GM11168 (cell line): ENCODE measurements around the gene CCDC51.

Experiments
- in situ Hi-C: fragments of 300-500 bp; cut with MboI; formaldehyde crosslinking; loops from one replicate; pipeline ENCODE4 v1.12.0; 2022; ENCODE audit warnings: low sequenced_read_pairs; ENCODE audit not compliant: unreplicated experiment

CCDC51 gene

GRCh38 chr3:48423883-48424695 lies 15.8 kb downstream of the CCDC51 start:
- in situ Hi-C loops = no loop called here

GRCh38 chr3:48423241-48423882 lies 16.6 kb downstream of the CCDC51 start:
- in situ Hi-C loops = no loop called here

GRCh38 chr3:48422681-48423080 lies 17.2 kb downstream of the CCDC51 start:
- in situ Hi-C loops = no loop called here

- in situ Hi-C loops = no loop called here
These were observed 17.6 kb downstream of the CCDC51 start for GRCh38 chr3:48422272-48422671.

GRCh38 chr3:48420561-48420960 lies 19.4 kb downstream of the CCDC51 start:
- in situ Hi-C loops = no loop called here

- in situ Hi-C loops = no loop called here
These were observed 20.3 kb downstream of the CCDC51 start for GRCh38 chr3:48419597-48419996.

GRCh38 chr3:48419149-48419548 lies 20.8 kb downstream of the CCDC51 start:
- in situ Hi-C loops = no loop called here

- in situ Hi-C loops = no loop called here
These were observed 21.3 kb downstream of the CCDC51 start for GRCh38 chr3:48418651-48419050.

GRCh38 chr3:48418140-48418539 lies 21.8 kb downstream of the CCDC51 start:
- in situ Hi-C loops = no loop called here

- in situ Hi-C loops = no loop called here
These were observed 22.3 kb downstream of the CCDC51 start for GRCh38 chr3:48417529-48418108.

- in situ Hi-C loops = no loop called here
These were observed 23.4 kb downstream of the CCDC51 start for GRCh38 chr3:48416546-48416945.

- in situ Hi-C loops = no loop called here
These were observed 23.8 kb downstream of the CCDC51 start for GRCh38 chr3:48416091-48416505.

- in situ Hi-C loops = no loop called here
These were observed 24.5 kb downstream of the CCDC51 start for GRCh38 chr3:48415251-48415953.

GRCh38 chr3:48414376-48415250 lies 25.3 kb downstream of the CCDC51 start:
- in situ Hi-C loops = no loop called here

GRCh38 chr3:48413611-48414010 lies 26.3 kb downstream of the CCDC51 start:
- in situ Hi-C loops = no loop called here

- in situ Hi-C loops = no loop called here
These were observed 26.8 kb downstream of the CCDC51 start for GRCh38 chr3:48413086-48413485.

GRCh38 chr3:48412375-48413001 lies 27.4 kb downstream of the CCDC51 start:
- in situ Hi-C loops = no loop called here

GRCh38 chr3:48411606-48412374 lies 28.1 kb downstream of the CCDC51 start:
- in situ Hi-C loops = no loop called here
